HepG2 (cell line): ENCODE measurements around the gene COASY. TPM values are rescaled to one million over a fixed set of nuclear protein-coding genes. Genes with fewer than 3 reads are reported as not detected.

Experiments
- HDAC2 ChIP-seq: sonication (generic); formaldehyde crosslinking; IDR thresholded peaks from 2 replicates; pipeline ENCODE4 v1.4.0; 2020; ENCODE audit warnings: missing genetic modification reagents
- HDAC6 ChIP-seq: fragments of 200-600 bp; sonication (generic); IDR thresholded peaks from 2 replicates; pipeline ENCODE4 v1.7.0; 2017; ENCODE audit warnings: mild to moderate bottlenecking, antibody characterized with exemption, low read length, low read depth
- KAT7 ChIP-seq: IDR thresholded peaks from 2 replicates; pipeline ENCODE4 v1.6.1; 2018; ENCODE audit warnings: borderline replicate concordance, missing compliant biosample characterization
- NFIB ChIP-seq: sonication (generic); formaldehyde crosslinking; IDR thresholded peaks from 2 replicates; pipeline ENCODE4 v1.9.0; 2021; ENCODE audit warnings: missing genetic modification reagents, mild to moderate bottlenecking, borderline replicate concordance
- NR2F2 ChIP-seq: IDR thresholded peaks from 2 replicates; pipeline ENCODE4 v1.6.1; 2012; ENCODE audit warnings: low read depth, inconsistent platforms, borderline replicate concordance
- RFX1 ChIP-seq: fragments of 450-650 bp; IDR thresholded peaks from 2 replicates; pipeline ENCODE4 v1.6.1; 2017
- SYNCRIP ChIP-seq: fragments of 200-400 bp; formaldehyde crosslinking; IDR thresholded peaks from 2 replicates; pipeline ENCODE4 v1.6.1; 2018; ENCODE audit warnings: mild to moderate bottlenecking, low read depth, low read length; ENCODE audit not compliant: insufficient read depth
- TBX2 ChIP-seq: sonication (generic); formaldehyde crosslinking; IDR thresholded peaks from 2 replicates; pipeline ENCODE4 v1.5.0; 2020; ENCODE audit warnings: missing genetic modification reagents, mild to moderate bottlenecking, borderline replicate concordance
- TEAD3 ChIP-seq: optimal IDR thresholded peaks from 2 replicates; pipeline ENCODE3; 2016; ENCODE audit warnings: borderline replicate concordance
- ZHX2 ChIP-seq, 2 experiments: sonication (generic) in 1 of 2; formaldehyde crosslinking in 1 of 2; IDR thresholded peaks; 2 replicates each; pipeline versions ENCODE4 v1.6.1 to v1.9.0; 2014 to 2022; ENCODE audit warnings: antibody characterized with exemption in 1 of 2, borderline replicate concordance in 1 of 2, inconsistent platforms in 1 of 2, low read depth in 1 of 2, missing genetic modification reagents in 1 of 2
- ZNF142 ChIP-seq: sonication (generic); formaldehyde crosslinking; IDR thresholded peaks from 2 replicates; pipeline ENCODE4 v1.4.0; 2020; ENCODE audit warnings: missing genetic modification reagents
- ZNF558 ChIP-seq: sonication (generic); formaldehyde crosslinking; IDR thresholded peaks from 2 replicates; pipeline ENCODE4 v1.9.0; 2022; ENCODE audit warnings: mild to moderate bottlenecking, missing genetic modification reagents, borderline replicate concordance
- polyA plus RNA-seq, 8 experiments: library from polyadenylated mRNA; depleted of rRNA in 3 of 8; stranded (reverse) in 7 of 8; unstranded in 1 of 8; fragments of >200 nt; fragmentation: Illumina TruSeq in 4 of 8; extraction: Trizol in 4 of 8; gene quantifications; 2 replicates each; pipeline versions ENCODE4 v1.2.1 to v1.2.3, GENCODE V29; 2011 to 2016; ENCODE audit warnings: low read depth in 4 of 8, missing spikeins in 1 of 8, mixed read lengths in 1 of 8; ENCODE audit not compliant: insufficient read depth in 1 of 8
- total RNA-seq, 5 experiments: library from RNA; depleted of rRNA; stranded (reverse); fragments of >200 nt; fragmentation: Illumina TruSeq; extraction: Trizol; gene quantifications; 2 replicates each; pipeline ENCODE4 v1.2.3, GENCODE V29; 2016; ENCODE audit warnings: low read depth in 1 of 5

Gene COASY
- total and polyA plus RNA-seq, 2 of the 13 experiments (the other 11 are each of a cell fraction or from before 2014, with no cell fraction given) = 90.7 to 125 TPM

- TF ChIP-seq HDAC2 (CRISPR knock-in tag) (no peak), ZHX2 (IDR thresholded peaks at IDR 0.05; ENCODE audit: low read depth) (no peak), ZHX2 (CRISPR knock-in tag; IDR thresholded peaks at IDR 0.05; ENCODE audit: borderline replicate concordance) (no peak), ZNF558 (CRISPR knock-in tag) (no peak), TBX2 (CRISPR knock-in tag) (no peak), HDAC6 (no peak), SYNCRIP (no peak), TEAD3 (CRISPR knock-in tag) (peak; percentile 66), KAT7 (CRISPR knock-in tag) (no peak), NR2F2 (peak; percentile 32; the same call in 1 of the 2 replicates), NFIB (CRISPR knock-in tag) (no peak), RFX1 (no peak), ZNF142 (no peak)
These were observed 42.1 kb upstream of the COASY start (continued) for GRCh38 chr17:42519546-42520491.
